HepG2 (cell line): ENCODE measurements around the gene SLC16A3. TPM values are rescaled to one million over a fixed set of nuclear protein-coding genes. Genes with fewer than 3 reads are reported as not detected.

Experiments
- NR2F6 ChIP-seq, 2 experiments: IDR thresholded peaks; 2 replicates each; pipeline ENCODE4 v1.6.1; 2016; ENCODE audit warnings: antibody characterized with exemption in 1 of 2, mild to moderate bottlenecking in 1 of 2
- SMAD1 ChIP-seq: sonication (generic); formaldehyde crosslinking; IDR thresholded peaks from 2 replicates; pipeline ENCODE4 v1.4.0; 2020; ENCODE audit warnings: missing genetic modification reagents, low read depth, mild to moderate bottlenecking, borderline replicate concordance
- ZNF225 ChIP-seq: sonication (generic); formaldehyde crosslinking; IDR thresholded peaks from 2 replicates; pipeline ENCODE4 v1.4.0; 2020; ENCODE audit warnings: mild to moderate bottlenecking, missing genetic modification reagents
- ZNF776 ChIP-seq: sonication (generic); formaldehyde crosslinking; IDR thresholded peaks from 2 replicates; pipeline ENCODE4 v1.4.0; 2020; ENCODE audit warnings: mild to moderate bottlenecking, missing genetic modification reagents
- polyA plus RNA-seq, 8 experiments: library from polyadenylated mRNA; depleted of rRNA in 3 of 8; stranded (reverse) in 7 of 8; unstranded in 1 of 8; fragments of >200 nt; fragmentation: Illumina TruSeq in 4 of 8; extraction: Trizol in 4 of 8; gene quantifications; 2 replicates each; pipeline versions ENCODE4 v1.2.1 to v1.2.3, GENCODE V29; 2011 to 2016; ENCODE audit warnings: low read depth in 4 of 8, missing spikeins in 1 of 8, mixed read lengths in 1 of 8; ENCODE audit not compliant: insufficient read depth in 1 of 8
- total RNA-seq, 5 experiments: library from RNA; depleted of rRNA; stranded (reverse); fragments of >200 nt; fragmentation: Illumina TruSeq; extraction: Trizol; gene quantifications; 2 replicates each; pipeline ENCODE4 v1.2.3, GENCODE V29; 2016; ENCODE audit warnings: low read depth in 1 of 5
- TF ChIP-seq, protein P1 (sequence below): sonication (generic); formaldehyde crosslinking; IDR thresholded peaks from 2 replicates; pipeline ENCODE4 v1.4.0; 2020; ENCODE audit warnings: missing genetic modification reagents, borderline replicate concordance
- TF ChIP-seq, protein P2 (sequence below): sonication (generic); formaldehyde crosslinking; IDR thresholded peaks from 2 replicates; pipeline ENCODE4 v1.8.0; 2022; ENCODE audit warnings: missing genetic modification reagents, mild to moderate bottlenecking, inconsistent platforms, borderline replicate concordance
- TF ChIP-seq, protein P3 (sequence below): sonication (generic); formaldehyde crosslinking; IDR thresholded peaks from 2 replicates; pipeline ENCODE4 v1.4.0; 2020; ENCODE audit warnings: mild to moderate bottlenecking, missing genetic modification reagents
- TF ChIP-seq, protein P4 (sequence below): sonication (generic); formaldehyde crosslinking; IDR thresholded peaks from 2 replicates; pipeline ENCODE4 v1.4.0; 2020; ENCODE audit warnings: mild to moderate bottlenecking, missing genetic modification reagents
- TF ChIP-seq, protein P5 (sequence below): IDR thresholded peaks from 2 replicates; pipeline ENCODE4 v1.6.1; 2016; ENCODE audit warnings: missing genetic modification reagents, missing compliant biosample characterization
- TF ChIP-seq, protein P6 (sequence below): sonication (generic); formaldehyde crosslinking; IDR thresholded peaks from 2 replicates; pipeline ENCODE4 v1.5.0; 2020; ENCODE audit warnings: missing genetic modification reagents
- TF ChIP-seq, protein P7 (sequence below): sonication (generic); formaldehyde crosslinking; IDR thresholded peaks from 2 replicates; pipeline ENCODE4 v1.5.0; 2020; ENCODE audit warnings: mild to moderate bottlenecking, missing genetic modification reagents
- TF ChIP-seq, protein P8 (sequence below): sonication (generic); IDR thresholded peaks from 2 replicates; pipeline ENCODE4 v1.6.1; 2016; ENCODE audit warnings: low read depth, borderline replicate concordance

Gene SLC16A3
- total and polyA plus RNA-seq, 2 of the 13 experiments (the other 11 are each of a cell fraction or from before 2014, with no cell fraction given) = 242 to 349 TPM

DNA sequence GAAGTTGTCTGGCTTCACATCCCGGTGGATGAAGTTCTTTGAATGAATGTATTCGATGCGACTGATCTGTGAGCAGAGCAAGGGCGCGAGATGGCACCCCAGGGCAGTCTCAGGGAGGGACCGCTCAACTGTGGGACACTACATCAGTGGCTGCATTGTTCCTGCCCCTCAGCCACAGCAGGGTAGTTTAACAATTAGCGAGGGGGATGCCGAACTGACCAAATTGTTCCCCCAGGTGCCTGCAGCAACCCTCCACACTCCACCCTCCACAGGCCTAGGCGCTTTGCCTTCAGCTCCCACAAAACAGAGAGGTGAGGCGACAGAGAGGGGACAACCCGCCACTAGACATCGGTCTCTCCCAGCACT is 24.3 kb downstream of the SLC16A3 start (continued):
- TF ChIP-seq, protein P1, sequence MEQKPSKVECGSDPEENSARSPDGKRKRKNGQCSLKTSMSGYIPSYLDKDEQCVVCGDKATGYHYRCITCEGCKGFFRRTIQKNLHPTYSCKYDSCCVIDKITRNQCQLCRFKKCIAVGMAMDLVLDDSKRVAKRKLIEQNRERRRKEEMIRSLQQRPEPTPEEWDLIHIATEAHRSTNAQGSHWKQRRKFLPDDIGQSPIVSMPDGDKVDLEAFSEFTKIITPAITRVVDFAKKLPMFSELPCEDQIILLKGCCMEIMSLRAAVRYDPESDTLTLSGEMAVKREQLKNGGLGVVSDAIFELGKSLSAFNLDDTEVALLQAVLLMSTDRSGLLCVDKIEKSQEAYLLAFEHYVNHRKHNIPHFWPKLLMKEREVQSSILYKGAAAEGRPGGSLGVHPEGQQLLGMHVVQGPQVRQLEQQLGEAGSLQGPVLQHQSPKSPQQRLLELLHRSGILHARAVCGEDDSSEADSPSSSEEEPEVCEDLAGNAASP = no peak
- TF ChIP-seq, protein P2, sequence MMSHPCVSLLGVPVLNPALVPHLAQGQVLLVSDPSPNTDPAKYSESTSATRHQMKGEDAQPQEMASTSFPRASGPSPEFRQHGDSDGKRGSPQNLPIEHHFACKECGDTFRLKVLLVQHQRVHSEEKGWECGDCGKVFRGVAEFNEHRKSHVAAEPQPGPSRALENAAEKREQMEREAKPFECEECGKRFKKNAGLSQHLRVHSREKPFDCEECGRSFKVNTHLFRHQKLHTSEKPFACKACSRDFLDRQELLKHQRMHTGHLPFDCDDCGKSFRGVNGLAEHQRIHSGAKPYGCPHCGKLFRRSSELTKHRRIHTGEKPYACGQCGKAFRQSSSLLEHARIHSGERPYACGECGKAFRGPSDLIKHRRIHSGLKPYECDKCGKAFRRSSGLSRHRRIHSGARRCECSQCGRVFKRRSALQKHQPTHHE (CRISPR knock-in tag) = no peak
- TF ChIP-seq, protein P3, sequence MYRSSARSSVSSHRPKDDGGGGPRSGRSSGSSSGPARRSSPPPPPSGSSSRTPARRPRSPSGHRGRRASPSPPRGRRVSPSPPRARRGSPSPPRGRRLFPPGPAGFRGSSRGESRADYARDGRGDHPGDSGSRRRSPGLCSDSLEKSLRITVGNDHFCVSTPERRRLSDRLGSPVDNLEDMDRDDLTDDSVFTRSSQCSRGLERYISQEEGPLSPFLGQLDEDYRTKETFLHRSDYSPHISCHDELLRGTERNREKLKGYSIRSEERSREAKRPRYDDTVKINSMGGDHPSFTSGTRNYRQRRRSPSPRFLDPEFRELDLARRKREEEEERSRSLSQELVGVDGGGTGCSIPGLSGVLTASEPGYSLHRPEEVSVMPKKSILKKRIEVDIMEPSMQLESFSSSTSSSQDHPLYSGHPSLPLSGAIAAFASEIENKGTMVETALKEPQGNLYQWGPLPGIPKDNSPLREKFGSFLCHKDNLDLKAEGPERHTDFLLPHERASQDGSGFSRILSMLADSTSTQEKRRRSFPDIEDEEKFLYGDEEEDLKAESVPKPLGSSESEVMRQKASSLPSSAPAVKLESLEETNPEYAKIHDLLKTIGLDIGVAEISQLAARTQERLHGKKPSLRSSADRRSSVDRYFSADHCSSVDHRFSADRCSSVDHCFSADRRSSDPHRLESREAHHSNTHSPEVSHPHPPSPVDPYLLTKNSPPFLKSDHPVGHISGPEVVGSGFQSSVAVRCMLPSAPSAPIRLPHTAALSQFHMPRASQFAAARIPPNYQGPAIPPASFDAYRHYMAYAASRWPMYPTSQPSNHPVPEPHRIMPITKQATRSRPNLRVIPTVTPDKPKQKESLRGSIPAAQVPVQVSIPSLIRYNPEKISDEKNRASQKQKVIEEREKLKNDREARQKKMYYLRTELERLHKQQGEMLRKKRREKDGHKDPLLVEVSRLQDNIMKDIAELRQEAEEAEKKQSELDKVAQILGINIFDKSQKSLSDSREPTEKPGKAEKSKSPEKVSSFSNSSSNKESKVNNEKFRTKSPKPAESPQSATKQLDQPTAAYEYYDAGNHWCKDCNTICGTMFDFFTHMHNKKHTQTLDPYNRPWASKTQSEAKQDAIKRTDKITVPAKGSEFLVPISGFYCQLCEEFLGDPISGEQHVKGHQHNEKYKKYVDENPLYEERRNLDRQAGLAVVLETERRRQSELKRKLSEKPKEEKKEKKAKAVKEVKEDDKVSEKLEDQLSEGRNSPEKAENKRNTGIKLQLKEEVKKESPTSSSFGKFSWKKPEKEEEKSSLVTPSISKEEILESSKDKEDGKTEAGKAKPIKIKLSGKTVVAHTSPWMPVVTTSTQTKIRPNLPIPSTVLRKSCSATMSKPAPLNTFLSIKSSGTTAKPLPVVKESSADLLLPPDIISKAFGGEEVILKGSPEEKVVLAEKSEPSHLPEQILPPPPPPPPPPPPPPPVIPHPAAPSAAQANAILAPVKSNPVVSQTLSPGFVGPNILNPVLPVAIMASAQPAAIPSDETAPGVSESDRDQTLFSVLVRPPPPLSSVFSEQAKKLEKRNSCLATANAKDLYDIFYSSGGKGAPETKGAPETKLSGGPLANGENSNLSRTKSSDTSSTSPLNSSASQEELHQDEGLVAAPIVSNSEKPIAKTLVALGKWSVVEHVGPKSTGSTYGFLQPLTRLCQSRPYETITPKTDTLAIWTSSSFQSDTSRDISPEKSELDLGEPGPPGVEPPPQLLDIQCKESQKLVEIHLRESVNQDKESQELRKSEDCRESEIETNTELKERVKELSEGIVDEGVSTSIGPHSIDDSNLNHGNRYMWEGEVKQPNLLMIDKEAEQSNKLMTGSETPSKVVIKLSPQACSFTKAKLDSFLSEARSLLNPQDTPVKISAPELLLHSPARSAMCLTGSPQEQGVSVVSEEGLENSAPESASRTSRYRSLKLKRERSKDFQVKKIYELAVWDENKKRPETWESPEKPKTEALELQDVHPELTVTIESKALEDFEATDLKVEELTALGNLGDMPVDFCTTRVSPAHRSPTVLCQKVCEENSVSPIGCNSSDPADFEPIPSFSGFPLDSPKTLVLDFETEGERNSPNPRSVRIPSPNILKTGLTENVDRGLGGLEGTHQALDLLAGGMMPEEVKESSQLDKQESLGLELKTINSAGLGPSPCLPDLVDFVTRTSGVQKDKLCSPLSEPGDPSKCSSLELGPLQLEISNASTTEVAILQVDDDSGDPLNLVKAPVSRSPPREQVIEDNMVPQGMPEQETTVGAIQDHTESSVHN = peak; percentile 60; the same call in 1 of the 2 replicates
- TF ChIP-seq, protein P4, sequence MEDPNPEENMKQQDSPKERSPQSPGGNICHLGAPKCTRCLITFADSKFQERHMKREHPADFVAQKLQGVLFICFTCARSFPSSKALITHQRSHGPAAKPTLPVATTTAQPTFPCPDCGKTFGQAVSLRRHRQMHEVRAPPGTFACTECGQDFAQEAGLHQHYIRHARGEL = 0 out of 2 replicates have a peak, but pooled peaks have one; percentile 28
- 0 out of 2 replicates have a peak, but pooled peaks have one; percentile 12 for TF ChIP-seq SMAD1 (CRISPR knock-in tag)
- TF ChIP-seq ZNF776 (CRISPR knock-in tag) = 0 out of 2 replicates have a peak, but pooled peaks have one; percentile 52
- TF ChIP-seq, protein P5, sequence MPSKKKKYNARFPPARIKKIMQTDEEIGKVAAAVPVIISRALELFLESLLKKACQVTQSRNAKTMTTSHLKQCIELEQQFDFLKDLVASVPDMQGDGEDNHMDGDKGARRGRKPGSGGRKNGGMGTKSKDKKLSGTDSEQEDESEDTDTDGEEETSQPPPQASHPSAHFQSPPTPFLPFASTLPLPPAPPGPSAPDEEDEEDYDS = no peak
- TF ChIP-seq, protein P6, sequence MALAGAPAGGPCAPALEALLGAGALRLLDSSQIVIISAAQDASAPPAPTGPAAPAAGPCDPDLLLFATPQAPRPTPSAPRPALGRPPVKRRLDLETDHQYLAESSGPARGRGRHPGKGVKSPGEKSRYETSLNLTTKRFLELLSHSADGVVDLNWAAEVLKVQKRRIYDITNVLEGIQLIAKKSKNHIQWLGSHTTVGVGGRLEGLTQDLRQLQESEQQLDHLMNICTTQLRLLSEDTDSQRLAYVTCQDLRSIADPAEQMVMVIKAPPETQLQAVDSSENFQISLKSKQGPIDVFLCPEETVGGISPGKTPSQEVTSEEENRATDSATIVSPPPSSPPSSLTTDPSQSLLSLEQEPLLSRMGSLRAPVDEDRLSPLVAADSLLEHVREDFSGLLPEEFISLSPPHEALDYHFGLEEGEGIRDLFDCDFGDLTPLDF (CRISPR knock-in tag) = no peak
- TF ChIP-seq ZNF225 (CRISPR knock-in tag) = 0 out of 2 replicates have a peak, but pooled peaks have one; percentile 11
- no peak for TF ChIP-seq NR2F6 (IDR thresholded peaks at IDR 0.05)
- TF ChIP-seq NR2F6 (CRISPR knock-in tag; IDR thresholded peaks at IDR 0.05) = no peak
- TF ChIP-seq, protein P7, sequence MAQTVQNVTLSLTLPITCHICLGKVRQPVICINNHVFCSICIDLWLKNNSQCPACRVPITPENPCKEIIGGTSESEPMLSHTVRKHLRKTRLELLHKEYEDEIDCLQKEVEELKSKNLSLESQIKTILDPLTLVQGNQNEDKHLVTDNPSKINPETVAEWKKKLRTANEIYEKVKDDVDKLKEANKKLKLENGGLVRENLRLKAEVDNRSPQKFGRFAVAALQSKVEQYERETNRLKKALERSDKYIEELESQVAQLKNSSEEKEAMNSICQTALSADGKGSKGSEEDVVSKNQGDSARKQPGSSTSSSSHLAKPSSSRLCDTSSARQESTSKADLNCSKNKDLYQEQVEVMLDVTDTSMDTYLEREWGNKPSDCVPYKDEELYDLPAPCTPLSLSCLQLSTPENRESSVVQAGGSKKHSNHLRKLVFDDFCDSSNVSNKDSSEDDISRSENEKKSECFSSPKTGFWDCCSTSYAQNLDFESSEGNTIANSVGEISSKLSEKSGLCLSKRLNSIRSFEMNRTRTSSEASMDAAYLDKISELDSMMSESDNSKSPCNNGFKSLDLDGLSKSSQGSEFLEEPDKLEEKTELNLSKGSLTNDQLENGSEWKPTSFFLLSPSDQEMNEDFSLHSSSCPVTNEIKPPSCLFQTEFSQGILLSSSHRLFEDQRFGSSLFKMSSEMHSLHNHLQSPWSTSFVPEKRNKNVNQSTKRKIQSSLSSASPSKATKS (CRISPR knock-in tag) = no peak
- TF ChIP-seq, protein P8, sequence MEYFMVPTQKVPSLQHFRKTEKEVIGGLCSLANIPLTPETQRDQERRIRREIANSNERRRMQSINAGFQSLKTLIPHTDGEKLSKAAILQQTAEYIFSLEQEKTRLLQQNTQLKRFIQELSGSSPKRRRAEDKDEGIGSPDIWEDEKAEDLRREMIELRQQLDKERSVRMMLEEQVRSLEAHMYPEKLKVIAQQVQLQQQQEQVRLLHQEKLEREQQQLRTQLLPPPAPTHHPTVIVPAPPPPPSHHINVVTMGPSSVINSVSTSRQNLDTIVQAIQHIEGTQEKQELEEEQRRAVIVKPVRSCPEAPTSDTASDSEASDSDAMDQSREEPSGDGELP = no peak
